PC-9 (cell line): Measurements from ENCODE around the gene SNX8.

Experiments used
- CTCF ChIP-seq: fragments of 200-600 bp; sonication (generic); conservative IDR thresholded peaks from 2 replicates; pipeline ENCODE4 v1.6.1; 2017; ENCODE audit warnings: mixed run types, antibody characterized with exemption, mild to moderate bottlenecking, moderate library complexity
- EZH2 ChIP-seq: fragments of 200-600 bp; sonication (generic); IDR thresholded peaks from 2 replicates; pipeline ENCODE4 v1.8.0; 2017; ENCODE audit warnings: antibody characterized with exemption, low read depth

GRCh38 chr7:2220954-2221353, 93.3 kb downstream of the SNX8 start:
- no peak for TF ChIP-seq CTCF
- no peak for TF ChIP-seq EZH2
